Left lung (tissue), 10 donors: Measurements from ENCODE around the gene DNAJB6. TPM values are rescaled to one million over a fixed set of nuclear protein-coding genes. Genes with fewer than 3 reads are reported as not detected.
A peak's percentile ranks its signal among the peaks of the same experiment; 100 is the strongest.

ENCODE experiments used
- ATAC-seq: fragments of 200-7000 bp; cut with Tn5 transposase; one replicate; pipeline ENCODE4 v1.9.1; 2020; ENCODE audit warnings: moderate library complexity
- DNase-seq, 4 donors: peaks; one replicate each; pipeline ENCODE4 v3.0.0-alpha.2; 2013 to 2020
- H3K27ac ChIP-seq, 2 donors: fragments of 200-600 bp; sonication (generic) in 1 of 2; one replicate each; pipeline versions ENCODE4 v1.5.0 to v1.8.0; 2020 to 2021
- H3K27me3 ChIP-seq, 2 donors: fragments of 200-600 bp; sonication (generic) in 1 of 2; one replicate each; pipeline versions ENCODE4 v1.5.0 to v1.8.0; 2020 to 2021
- H3K36me3 ChIP-seq, 2 donors: fragments of 200-600 bp; sonication (generic) in 1 of 2; one replicate each; pipeline versions ENCODE4 v1.5.0 to v1.8.0; 2020 to 2021
- H3K4me1 ChIP-seq, 2 donors: fragments of 200-600 bp; one replicate each; pipeline ENCODE4 v1.8.0; 2021
- H3K4me3 ChIP-seq, 2 donors: fragments of 200-600 bp; sonication (generic) in 1 of 2; one replicate each; pipeline versions ENCODE4 v1.5.0 to v1.8.0; 2020 to 2021; ENCODE audit warnings: mild to moderate bottlenecking in 1 of 2
- H3K9me3 ChIP-seq, 2 donors: fragments of 200-600 bp; sonication (generic) in 1 of 2; one replicate each; pipeline versions ENCODE4 v1.5.0 to v1.8.0; 2020 to 2021
- intact Hi-C, 2 donors: fragments of 100-400 bp; cut with DNase I; formaldehyde crosslinking; loops; one replicate each; pipeline versions ENCODE4 v1.11.2 to v1.14.2; 2022
- polyA plus RNA-seq, 6 donors: library from polyadenylated mRNA; unstranded; fragments of 120-200 nt; gene quantifications; one replicate each; pipeline ENCODE4 v1.2.1, GENCODE V29; 2013; ENCODE audit not compliant: insufficient read length in 6 of 6
- total RNA-seq, 2 donors: library from RNA; stranded (reverse); fragmentation: NEBNext Ultra II Directional; extraction: Animal tissue kit (Norgen Biotek cat#: 25700); gene quantifications; one replicate each; pipeline ENCODE4 v1.2.1, GENCODE V29; 2021
- TF ChIP-seq, protein P1 (sequence below), 2 donors: fragments of 200-600 bp; sonication (generic) in 1 of 2; IDR thresholded peaks; one replicate each; pipeline versions ENCODE4 v1.5.0 to v1.8.0; 2021; ENCODE audit warnings: antibody characterized with exemption in 2 of 2
- donor health status: DM: no; HTN: yes; CAD: no.
- donor health status: DM: no; HTN: no; CAD: no.

The DNAJB6 gene
- total and polyA plus RNA-seq, 8 donors: 76.6 to 150 (median 131) TPM

DNA sequence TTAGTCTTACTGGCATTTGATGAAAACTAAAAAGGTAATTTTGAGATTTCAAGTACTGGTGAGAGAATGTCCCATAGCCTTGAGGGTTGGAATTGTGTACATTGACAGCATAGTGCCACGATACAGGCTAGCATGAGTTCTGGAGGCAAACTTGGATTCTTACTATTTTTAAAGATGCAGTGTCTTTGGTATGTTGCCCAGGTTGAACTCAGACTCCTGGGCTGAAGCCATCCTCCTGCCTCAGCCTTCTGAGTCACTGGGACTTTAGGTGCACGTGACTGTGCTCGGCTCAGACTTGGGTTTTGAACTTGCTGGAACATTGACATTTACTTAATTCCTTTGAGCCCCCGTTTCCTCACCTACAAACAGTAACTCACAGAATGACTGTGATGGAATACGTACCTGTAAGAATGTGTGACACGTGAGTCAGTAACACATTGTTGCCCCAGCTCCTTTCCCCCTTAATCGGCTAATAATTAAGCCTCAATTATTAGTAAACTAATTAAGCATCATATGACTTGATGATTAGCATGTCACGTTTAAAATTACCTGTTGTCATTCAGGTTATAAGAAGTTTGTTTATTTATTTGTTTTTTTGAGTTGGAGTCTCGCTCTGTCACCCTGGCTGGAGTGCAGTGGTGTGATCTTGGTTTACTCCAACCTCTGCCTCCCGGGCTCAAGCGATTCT lies 10.6 kb downstream of the DNAJB6 start:
- H3K27ac ChIP-seq: no peak overlapping the region
- no peaks in the 10 kb centered on the region for H3K27me3 ChIP-seq
- no peak overlapping the region for H3K4me3 ChIP-seq
- TF ChIP-seq, protein P1, sequence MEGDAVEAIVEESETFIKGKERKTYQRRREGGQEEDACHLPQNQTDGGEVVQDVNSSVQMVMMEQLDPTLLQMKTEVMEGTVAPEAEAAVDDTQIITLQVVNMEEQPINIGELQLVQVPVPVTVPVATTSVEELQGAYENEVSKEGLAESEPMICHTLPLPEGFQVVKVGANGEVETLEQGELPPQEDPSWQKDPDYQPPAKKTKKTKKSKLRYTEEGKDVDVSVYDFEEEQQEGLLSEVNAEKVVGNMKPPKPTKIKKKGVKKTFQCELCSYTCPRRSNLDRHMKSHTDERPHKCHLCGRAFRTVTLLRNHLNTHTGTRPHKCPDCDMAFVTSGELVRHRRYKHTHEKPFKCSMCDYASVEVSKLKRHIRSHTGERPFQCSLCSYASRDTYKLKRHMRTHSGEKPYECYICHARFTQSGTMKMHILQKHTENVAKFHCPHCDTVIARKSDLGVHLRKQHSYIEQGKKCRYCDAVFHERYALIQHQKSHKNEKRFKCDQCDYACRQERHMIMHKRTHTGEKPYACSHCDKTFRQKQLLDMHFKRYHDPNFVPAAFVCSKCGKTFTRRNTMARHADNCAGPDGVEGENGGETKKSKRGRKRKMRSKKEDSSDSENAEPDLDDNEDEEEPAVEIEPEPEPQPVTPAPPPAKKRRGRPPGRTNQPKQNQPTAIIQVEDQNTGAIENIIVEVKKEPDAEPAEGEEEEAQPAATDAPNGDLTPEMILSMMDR (IDR thresholded peaks at IDR 0.05): no peak
- H3K9me3 ChIP-seq: no peaks in the 10 kb centered on the region
- ATAC-seq (peak; percentile 45), DNase-seq (no peak)
- peaks cover 0 to 91% of the 10 kb centered on the region in 2 donors for H3K4me1 ChIP-seq
- intact Hi-C loops: no loop called here
- H3K36me3 ChIP-seq: no peaks in the 10 kb centered on the region

DNA sequence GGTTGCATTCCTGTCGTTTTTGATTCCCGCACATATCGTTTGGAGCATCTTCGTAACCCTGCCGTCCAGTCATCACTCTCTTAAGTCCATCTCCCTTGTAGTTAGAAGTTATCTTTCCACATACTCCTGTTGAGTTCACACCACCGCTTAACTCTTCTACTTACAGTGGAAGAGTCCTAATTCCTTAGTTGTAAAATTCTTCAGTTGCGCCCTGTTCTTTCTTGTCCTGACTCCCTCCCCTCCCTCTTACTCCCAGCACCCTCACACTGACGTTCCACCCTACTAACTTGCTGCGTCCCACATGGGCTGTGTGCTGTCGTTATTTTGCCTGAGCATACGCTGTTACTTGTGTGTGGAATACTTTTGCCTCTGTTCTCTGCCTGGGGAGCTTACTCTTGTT lies 11.7 kb downstream of the DNAJB6 start:
- Histone ChIP-seq H3K36me3 (no peaks in the 10 kb centered on the region), H3K4me1 (peaks cover 0 to 91% of the 10 kb centered on the region in 2 donors), H3K9me3 (no peaks in the 10 kb centered on the region), H3K27ac (no peak overlapping the region), H3K27me3 (no peaks in the 10 kb centered on the region), H3K4me3 (no peak overlapping the region)
- intact Hi-C loops: no loop called here
- TF ChIP-seq, protein P1 (IDR thresholded peaks at IDR 0.05): no peak
- no peak for DNase-seq
- ATAC-seq: no peak

DNA sequence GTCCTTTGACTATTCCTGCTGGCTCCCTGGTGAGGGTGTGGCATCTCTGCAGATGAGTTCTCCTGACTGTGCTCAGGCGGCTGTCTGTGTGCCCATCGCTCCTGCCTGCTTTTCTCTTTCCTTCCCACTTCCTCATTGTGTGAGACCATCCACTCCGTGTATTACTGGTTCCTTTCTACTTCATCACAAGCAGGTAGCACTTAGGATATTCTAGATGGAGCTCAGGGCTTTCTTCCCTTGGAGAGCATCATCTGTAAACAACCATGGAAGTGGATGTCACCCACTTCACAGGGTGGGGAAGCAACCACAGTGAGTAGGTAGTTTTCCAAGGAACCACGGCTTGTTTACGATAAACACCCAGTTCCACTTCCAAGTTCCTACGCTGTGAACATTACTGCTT lies 15.7 kb downstream of the DNAJB6 start:
- intact Hi-C loops: no loop called here
- H3K36me3 ChIP-seq: no peaks in the 10 kb centered on the region

DNA sequence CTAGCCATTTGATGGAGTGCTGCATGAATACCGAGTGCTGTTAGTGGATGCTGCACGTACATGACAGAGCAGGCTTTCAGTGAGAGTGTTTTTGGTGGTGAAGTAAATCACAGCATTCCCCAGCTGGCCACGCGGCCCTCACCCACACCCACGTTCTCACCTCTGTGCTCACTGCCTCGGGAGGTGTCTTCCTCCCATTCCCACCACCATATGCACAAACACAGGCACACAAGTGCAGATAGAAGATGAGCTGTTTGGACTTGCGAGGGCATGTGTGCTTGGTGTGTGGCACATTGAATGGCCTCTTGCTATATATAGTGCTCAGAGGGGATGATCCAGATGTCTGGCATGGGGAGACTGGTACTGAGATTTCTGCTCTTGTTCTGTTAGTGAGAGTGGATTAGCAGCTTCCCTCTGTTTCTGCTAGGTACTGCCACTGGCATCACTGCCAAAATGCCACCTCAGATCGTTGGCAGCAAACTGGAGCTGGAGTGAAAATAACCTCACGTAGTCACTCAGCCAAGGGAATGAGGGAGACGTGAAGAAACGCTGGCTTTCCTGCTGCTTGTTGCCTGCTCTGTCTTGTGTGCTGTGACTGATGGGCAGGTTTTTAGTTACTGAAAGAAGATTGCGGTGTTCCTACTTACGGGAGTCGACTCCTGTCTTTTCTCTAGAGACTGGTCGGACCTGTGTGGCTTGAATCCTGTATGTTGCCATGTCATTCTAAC lies 19.1 kb downstream of the DNAJB6 start:
- Histone ChIP-seq H3K36me3 (peaks cover 0 to 27% of the 10 kb centered on the region in 2 donors), H3K27me3 (no peaks in the 10 kb centered on the region), H3K27ac (no peak overlapping the region), H3K9me3 (no peaks in the 10 kb centered on the region), H3K4me1 (peaks cover 19 to 69% of the 10 kb centered on the region in 2 donors), H3K4me3 (no peak overlapping the region)
- ATAC-seq (peak; percentile 30), DNase-seq (no peak)
- intact Hi-C loops: no loop called here
- TF ChIP-seq, protein P1 (IDR thresholded peaks at IDR 0.05): no peak

More for the DNA sequence above, 15.7 kb downstream of the DNAJB6 start:
- TF ChIP-seq, protein P1 (IDR thresholded peaks at IDR 0.05): no peak
- Histone ChIP-seq H3K4me1 (peaks cover 19 to 94% of the 10 kb centered on the region in 2 donors), H3K9me3 (no peaks in the 10 kb centered on the region), H3K27me3 (no peaks in the 10 kb centered on the region), H3K4me3 (no peak overlapping the region), H3K27ac (peak overlapping the region in 1 of 2 donors; percentile 79)
- no peak for ATAC-seq
- no peak for DNase-seq
